Effector memory CD8-positive, alpha-beta T cell (primary cell): ENCODE results near the gene HCN1.
"Not testable (repeated sequence)": the region's sequence is repeated elsewhere in the genome, so short reads cannot be mapped to it uniquely, and the experiment has no call there.

Source experiments
- ATAC-seq: fragments of 150-1000 bp; cut with Tn5 transposase; replicated peaks from 2 replicates; pipeline ENCODE4 v1.10.0; 2021; ENCODE audit warnings: mild to moderate bottlenecking, moderate library complexity
- DNase-seq, 3 experiments: peaks; one replicate each; pipeline ENCODE4 v3.0.0; 2021
- H3K27ac Mint-ChIP-seq, 2 donors: one replicate each; pipeline ENCODE4 v1.8.0; 2022; ENCODE audit warnings: mild to moderate bottlenecking in 2 of 2, mixed read lengths in 2 of 2, moderate library complexity in 2 of 2
- H3K27me3 Mint-ChIP-seq, 2 donors: one replicate each; pipeline ENCODE4 v1.8.0; 2022; ENCODE audit warnings: mixed read lengths in 2 of 2
- H3K36me3 Mint-ChIP-seq: one replicate; pipeline ENCODE4 v1.8.0; 2022; ENCODE audit warnings: mild to moderate bottlenecking, moderate library complexity, mixed read lengths; ENCODE audit not compliant: insufficient read depth
- H3K4me1 Mint-ChIP-seq, 2 donors: one replicate each; pipeline ENCODE4 v1.8.0; 2022; ENCODE audit warnings: low read depth in 2 of 2, mixed read lengths in 2 of 2
- H3K4me3 Mint-ChIP-seq, 2 donors: one replicate each; pipeline ENCODE4 v1.8.0; 2022; ENCODE audit warnings: mild to moderate bottlenecking in 2 of 2, mixed read lengths in 2 of 2, moderate library complexity in 2 of 2
- H3K9me3 Mint-ChIP-seq, 2 donors: one replicate each; pipeline ENCODE4 v1.8.0; 2022; ENCODE audit warnings: mixed read lengths in 2 of 2

The HCN1 gene

GRCh38 chr5:45383985-45384384, 312.2 kb downstream of the HCN1 start:
- DNase-seq, result no peak

GRCh38 chr5:45382583-45382982, 313.6 kb downstream of the HCN1 start:
- DNase-seq (no peak), ATAC-seq (no peak)
- Mint-ChIP-seq H3K4me3 (no peak overlapping the region), H3K27ac (no peak overlapping the region), H3K27me3 (no peaks in the 10 kb centered on the region), H3K36me3 (no peaks in the 10 kb centered on the region), H3K9me3 (peaks cover 8 to 21% of the 10 kb centered on the region in 2 donors), H3K4me1 (no peaks in the 10 kb centered on the region)

More at GRCh38 chr5:45383985-45384384, 312.2 kb downstream of the HCN1 start:
- no peak for ATAC-seq
- no peaks in the 10 kb centered on the region for H3K27me3 Mint-ChIP-seq
- H3K4me3 Mint-ChIP-seq, result no peak overlapping the region
- H3K36me3 Mint-ChIP-seq, result no peaks in the 10 kb centered on the region
- peaks cover 8 to 24% of the 10 kb centered on the region in 2 donors for H3K9me3 Mint-ChIP-seq
- no peak overlapping the region for H3K27ac Mint-ChIP-seq
- H3K4me1 Mint-ChIP-seq, result no peaks in the 10 kb centered on the region

GRCh38 chr5:45376417-45376816, 319.8 kb downstream of the HCN1 start:
- Mint-ChIP-seq H3K27me3 (no peaks in the 10 kb centered on the region), H3K4me3 (no peak overlapping the region), H3K9me3 (peaks cover 4 to 8% of the 10 kb centered on the region in 2 donors), H3K36me3 (no peaks in the 10 kb centered on the region), H3K27ac (no peak overlapping the region), H3K4me1 (no peaks in the 10 kb centered on the region)
- ATAC-seq (no peak), DNase-seq (no peak)

- Mint-ChIP-seq H3K36me3 (peaks cover 3% of the 10 kb centered on the region), H3K27me3 (no peaks in the 10 kb centered on the region), H3K4me3 (no peak overlapping the region), H3K4me1 (no peaks in the 10 kb centered on the region), H3K27ac (no peak overlapping the region), H3K9me3 (peaks cover 4 to 9% of the 10 kb centered on the region in 2 donors)
- DNase-seq (no peak), ATAC-seq (no peak)
Measured at GRCh38 chr5:45372629-45373028, 323.6 kb downstream of the HCN1 start.

GRCh38 chr5:45371423-45371822, 324.8 kb downstream of the HCN1 start:
- not testable (repeated sequence) for ATAC-seq

GRCh38 chr5:45355189-45355992, 340.8 kb downstream of the HCN1 start:
- H3K4me3 Mint-ChIP-seq, result no peak overlapping the region
- H3K4me1 Mint-ChIP-seq, result no peaks in the 10 kb centered on the region
- H3K36me3 Mint-ChIP-seq, result no peaks in the 10 kb centered on the region
- no peak for ATAC-seq
- no peak overlapping the region for H3K27ac Mint-ChIP-seq
- H3K27me3 Mint-ChIP-seq, result no peaks in the 10 kb centered on the region
- DNase-seq, result no peak
- H3K9me3 Mint-ChIP-seq, result peaks cover 7 to 15% of the 10 kb centered on the region in 2 donors

More at GRCh38 chr5:45371423-45371822, 324.8 kb downstream of the HCN1 start:
- not testable (repeated sequence) for H3K4me1 Mint-ChIP-seq, DNase-seq, H3K36me3 Mint-ChIP-seq, H3K27me3 Mint-ChIP-seq, H3K27ac Mint-ChIP-seq, H3K4me3 Mint-ChIP-seq, H3K9me3 Mint-ChIP-seq

- H3K4me1 Mint-ChIP-seq, result no peaks in the 10 kb centered on the region
- no peaks in the 10 kb centered on the region for H3K36me3 Mint-ChIP-seq
- H3K27me3 Mint-ChIP-seq, result no peaks in the 10 kb centered on the region
- DNase-seq, result no peak
- H3K27ac Mint-ChIP-seq, result no peak overlapping the region
- no peak overlapping the region for H3K4me3 Mint-ChIP-seq
- no peak for ATAC-seq
- H3K9me3 Mint-ChIP-seq, result peaks cover 7 to 26% of the 10 kb centered on the region in 2 donors
Measured at GRCh38 chr5:45336464-45336863, 359.7 kb downstream of the HCN1 start.

GRCh38 chr5:45335978-45336377, 360.2 kb downstream of the HCN1 start:
- DNase-seq, result no peak
- ATAC-seq, result no peak
- H3K27ac Mint-ChIP-seq, result no peak overlapping the region
- H3K4me3 Mint-ChIP-seq, result no peak overlapping the region
- no peaks in the 10 kb centered on the region for H3K4me1 Mint-ChIP-seq
- no peaks in the 10 kb centered on the region for H3K36me3 Mint-ChIP-seq
- H3K27me3 Mint-ChIP-seq, result no peaks in the 10 kb centered on the region
- peaks cover 5 to 26% of the 10 kb centered on the region in 2 donors for H3K9me3 Mint-ChIP-seq

- H3K4me3 Mint-ChIP-seq, result no peak overlapping the region
- H3K9me3 Mint-ChIP-seq, result peaks cover 5 to 26% of the 10 kb centered on the region in 2 donors
- no peak for ATAC-seq
- no peak for DNase-seq
- no peaks in the 10 kb centered on the region for H3K4me1 Mint-ChIP-seq
- no peak overlapping the region for H3K27ac Mint-ChIP-seq
- no peaks in the 10 kb centered on the region for H3K36me3 Mint-ChIP-seq
- H3K27me3 Mint-ChIP-seq, result no peaks in the 10 kb centered on the region
Measured at GRCh38 chr5:45335346-45335745, 360.8 kb downstream of the HCN1 start.

- no peaks in the 10 kb centered on the region for H3K4me1 Mint-ChIP-seq
- no peaks in the 10 kb centered on the region for H3K36me3 Mint-ChIP-seq
- ATAC-seq, result no peak
- no peak overlapping the region for H3K27ac Mint-ChIP-seq
- no peak overlapping the region for H3K4me3 Mint-ChIP-seq
- DNase-seq, result no peak
- peaks cover 5 to 26% of the 10 kb centered on the region in 2 donors for H3K9me3 Mint-ChIP-seq
- no peaks in the 10 kb centered on the region for H3K27me3 Mint-ChIP-seq
Measured at GRCh38 chr5:45334939-45335338, 361.2 kb downstream of the HCN1 start.

- not testable (repeated sequence) for DNase-seq, H3K4me1 Mint-ChIP-seq, H3K36me3 Mint-ChIP-seq, H3K4me3 Mint-ChIP-seq, H3K27me3 Mint-ChIP-seq, H3K27ac Mint-ChIP-seq, ATAC-seq
- H3K9me3 Mint-ChIP-seq, result peaks cover 11 to 15% of the 10 kb centered on the region in 2 donors
Measured at GRCh38 chr5:45312627-45313026, 383.6 kb downstream of the HCN1 start.

- Mint-ChIP-seq H3K4me3 (no peak overlapping the region), H3K36me3 (no peaks in the 10 kb centered on the region), H3K9me3 (peaks cover 0 to 2% of the 10 kb centered on the region in 2 donors), H3K27me3 (no peaks in the 10 kb centered on the region), H3K27ac (no peak overlapping the region), H3K4me1 (no peaks in the 10 kb centered on the region)
- DNase-seq (no peak), ATAC-seq (no peak)
Measured at GRCh38 chr5:45295231-45295630, 400.9 kb downstream of the HCN1 start.

GRCh38 chr5:45288746-45289145, 407.4 kb downstream of the HCN1 start:
- peaks cover 9 to 18% of the 10 kb centered on the region in 2 donors for H3K9me3 Mint-ChIP-seq
- H3K4me1 Mint-ChIP-seq, result no peaks in the 10 kb centered on the region
- no peak overlapping the region for H3K27ac Mint-ChIP-seq
- no peak overlapping the region for H3K4me3 Mint-ChIP-seq
- H3K27me3 Mint-ChIP-seq, result no peaks in the 10 kb centered on the region
- no peaks in the 10 kb centered on the region for H3K36me3 Mint-ChIP-seq
- DNase-seq (no peak), ATAC-seq (no peak)

- no peaks in the 10 kb centered on the region for H3K27me3 Mint-ChIP-seq
- H3K4me3 Mint-ChIP-seq, result no peak overlapping the region
- H3K36me3 Mint-ChIP-seq, result no peaks in the 10 kb centered on the region
- DNase-seq (no peak), ATAC-seq (no peak)
- peaks cover 12 to 15% of the 10 kb centered on the region in 2 donors for H3K9me3 Mint-ChIP-seq
- H3K27ac Mint-ChIP-seq, result no peak overlapping the region
- no peaks in the 10 kb centered on the region for H3K4me1 Mint-ChIP-seq
Measured at GRCh38 chr5:45284436-45284835, 411.7 kb downstream of the HCN1 start.
